OCI-LY3 (cell line): ENCODE results near the gene MAN1A1.

Experiments
- H2AFZ ChIP-seq: fragments of 200-600, 300-600 bp; shearing (Covaris generic); 2 replicates; pipeline ENCODE4 v1.6.0; 2014; ENCODE audit warnings: antibody characterized with exemption, low read depth, low read length
- H3K27ac ChIP-seq: fragments of 200-600, 300-600 bp; sonication (generic); 2 replicates; pipeline ENCODE4 v1.5.1; 2014; ENCODE audit warnings: mild to moderate bottlenecking, low read length, moderate library complexity, mixed read lengths
- H3K27me3 ChIP-seq: fragments of 200-600, 300-600 bp; sonication (generic); 2 replicates; pipeline ENCODE4 v1.6.1; 2014; ENCODE audit warnings: low read depth, low read length, mixed read lengths
- H3K36me3 ChIP-seq: fragments of 200-600, 300-600 bp; sonication (generic); replicated peaks from 2 replicates; pipeline ENCODE3; 2014; ENCODE audit warnings: low read depth, low read length, mixed read lengths
- H3K4me1 ChIP-seq: fragments of 300-600, 200-600 bp; sonication (generic); 2 replicates; pipeline ENCODE4 v1.6.1; 2014; ENCODE audit warnings: low read length, mixed read lengths
- H3K4me2 ChIP-seq: fragments of 200-600, 300-600 bp; sonication (generic); 2 replicates; pipeline ENCODE4 v1.6.1; 2014; ENCODE audit warnings: low read length, mixed read lengths
- H3K4me3 ChIP-seq: fragments of 300-600, 200-600 bp; sonication (generic); 2 replicates; pipeline ENCODE4 v1.5.1; 2014; ENCODE audit warnings: antibody characterized with exemption, mild to moderate bottlenecking, low read length, moderate library complexity
- H3K79me2 ChIP-seq: fragments of 300-600, 200-600 bp; shearing (Covaris generic); 2 replicates; pipeline ENCODE4 v1.6.1; 2014; ENCODE audit warnings: mild to moderate bottlenecking, low read length, mixed read lengths
- H3K9ac ChIP-seq: fragments of 300-600, 200-600 bp; shearing (Covaris generic); 2 replicates; pipeline ENCODE4 v1.6.0; 2014; ENCODE audit warnings: mild to moderate bottlenecking, low read length, moderate library complexity
- H3K9me3 ChIP-seq: fragments of 200-600, 300-600 bp; shearing (Covaris generic); 2 replicates; pipeline ENCODE4 v1.6.1; 2014; ENCODE audit warnings: low read length, mixed read lengths; ENCODE audit not compliant: insufficient read depth
- H4K20me1 ChIP-seq: fragments of 200-600, 300-600 bp; sonication (generic); 2 replicates; pipeline ENCODE4 v1.6.1; 2016; ENCODE audit warnings: low read length, mixed read lengths; ENCODE audit not compliant: insufficient read depth
- EZH2phosphoT487 ChIP-seq: fragments of 200-600 bp; shearing (Covaris generic); IDR thresholded peaks from 2 replicates; pipeline ENCODE4 v1.6.1; 2018; ENCODE audit warnings: antibody characterized with exemption, mixed run types, low read depth
- TF ChIP-seq, protein P1 (sequence below): fragments of 200-600, 300-600 bp; sonication (generic); IDR thresholded peaks from 2 replicates; pipeline ENCODE4 v1.5.1; 2014; ENCODE audit warnings: antibody characterized with exemption, low read length, low read depth

MAN1A1 gene

DNA sequence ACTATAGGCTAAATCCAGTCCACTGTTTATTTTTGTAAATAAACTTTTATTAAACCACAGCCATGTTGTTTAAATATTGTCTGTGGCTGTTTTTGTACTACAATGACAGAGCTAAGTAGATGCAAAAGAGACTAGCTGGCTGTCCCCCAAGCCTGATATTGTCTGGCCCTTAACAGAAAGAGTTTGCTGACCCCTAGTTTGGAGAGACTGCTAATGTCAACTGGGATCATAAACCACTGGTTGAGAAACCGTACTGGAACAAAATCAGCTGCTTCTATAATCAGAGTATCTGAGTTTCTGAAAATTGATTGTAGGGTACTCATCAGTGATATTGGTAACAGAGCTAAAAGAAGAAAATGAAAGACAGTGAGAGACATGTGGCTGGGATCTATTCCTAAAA lies 168.5 kb downstream of the MAN1A1 start:
- Histone ChIP-seq H3K79me2 (no peaks in the 10 kb centered on the region), H3K27ac (no peak overlapping the region), H3K9ac (no peak overlapping the region), H3K27me3 (no peaks in the 10 kb centered on the region), H3K4me2 (no peak overlapping the region), H3K9me3 (no peaks in the 10 kb centered on the region), H3K4me3 (no peak overlapping the region), H2AFZ (no peak overlapping the region), H4K20me1 (no peaks in the 10 kb centered on the region), H3K4me1 (no peaks in the 10 kb centered on the region), H3K36me3 (no peaks in the 10 kb centered on the region)
- TF ChIP-seq, protein P1, sequence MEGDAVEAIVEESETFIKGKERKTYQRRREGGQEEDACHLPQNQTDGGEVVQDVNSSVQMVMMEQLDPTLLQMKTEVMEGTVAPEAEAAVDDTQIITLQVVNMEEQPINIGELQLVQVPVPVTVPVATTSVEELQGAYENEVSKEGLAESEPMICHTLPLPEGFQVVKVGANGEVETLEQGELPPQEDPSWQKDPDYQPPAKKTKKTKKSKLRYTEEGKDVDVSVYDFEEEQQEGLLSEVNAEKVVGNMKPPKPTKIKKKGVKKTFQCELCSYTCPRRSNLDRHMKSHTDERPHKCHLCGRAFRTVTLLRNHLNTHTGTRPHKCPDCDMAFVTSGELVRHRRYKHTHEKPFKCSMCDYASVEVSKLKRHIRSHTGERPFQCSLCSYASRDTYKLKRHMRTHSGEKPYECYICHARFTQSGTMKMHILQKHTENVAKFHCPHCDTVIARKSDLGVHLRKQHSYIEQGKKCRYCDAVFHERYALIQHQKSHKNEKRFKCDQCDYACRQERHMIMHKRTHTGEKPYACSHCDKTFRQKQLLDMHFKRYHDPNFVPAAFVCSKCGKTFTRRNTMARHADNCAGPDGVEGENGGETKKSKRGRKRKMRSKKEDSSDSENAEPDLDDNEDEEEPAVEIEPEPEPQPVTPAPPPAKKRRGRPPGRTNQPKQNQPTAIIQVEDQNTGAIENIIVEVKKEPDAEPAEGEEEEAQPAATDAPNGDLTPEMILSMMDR: no peak
- no peak for TF ChIP-seq EZH2phosphoT487

- H3K27ac ChIP-seq: no peak overlapping the region
- H3K9me3 ChIP-seq: no peaks in the 10 kb centered on the region
- H3K27me3 ChIP-seq: no peaks in the 10 kb centered on the region
- no peak overlapping the region for H3K4me2 ChIP-seq
- H3K36me3 ChIP-seq: no peaks in the 10 kb centered on the region
- TF ChIP-seq, protein P1: no peak
- TF ChIP-seq EZH2phosphoT487: no peak
- no peaks in the 10 kb centered on the region for H4K20me1 ChIP-seq
- H3K79me2 ChIP-seq: no peaks in the 10 kb centered on the region
- H3K9ac ChIP-seq: no peak overlapping the region
- H3K4me1 ChIP-seq: no peaks in the 10 kb centered on the region
- no peak overlapping the region for H2AFZ ChIP-seq
- no peak overlapping the region for H3K4me3 ChIP-seq
These were observed 169.7 kb downstream of the MAN1A1 start for GRCh38 chr6:119179842-119180241.

GRCh38 chr6:119179062-119179461 lies 170.5 kb downstream of the MAN1A1 start:
- no peaks in the 10 kb centered on the region for H3K79me2 ChIP-seq

DNA sequence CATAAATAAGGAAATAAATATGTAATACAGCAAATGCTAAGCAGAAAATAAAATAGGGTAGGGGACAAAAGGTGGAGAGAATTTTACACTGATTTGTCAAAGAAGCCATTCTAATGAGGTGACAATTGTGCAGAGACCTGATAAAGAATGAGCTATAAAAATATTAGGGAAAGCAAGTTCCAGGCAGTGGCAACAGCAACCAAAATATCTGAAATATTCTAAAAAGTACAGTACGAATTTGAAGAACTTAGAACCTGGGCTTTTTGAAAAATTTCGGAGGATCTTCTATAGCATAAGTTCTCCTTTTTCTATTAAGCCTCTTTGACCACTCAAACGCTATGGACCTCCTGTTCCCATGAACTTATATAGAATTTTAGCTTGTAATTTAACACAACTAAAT lies 173.1 kb downstream of the MAN1A1 start:
- Histone ChIP-seq H3K36me3 (no peaks in the 10 kb centered on the region), H3K27me3 (no peaks in the 10 kb centered on the region), H3K27ac (no peak overlapping the region), H3K4me1 (no peaks in the 10 kb centered on the region), H3K4me2 (no peak overlapping the region), H3K9me3 (no peaks in the 10 kb centered on the region), H2AFZ (no peak overlapping the region), H3K4me3 (no peak overlapping the region), H3K79me2 (no peaks in the 10 kb centered on the region), H3K9ac (no peak overlapping the region), H4K20me1 (no peaks in the 10 kb centered on the region)
- TF ChIP-seq, protein P1: no peak
- TF ChIP-seq EZH2phosphoT487: no peak

More at GRCh38 chr6:119179062-119179461, 170.5 kb downstream of the MAN1A1 start:
- Histone ChIP-seq H3K4me2 (no peak overlapping the region), H3K36me3 (no peaks in the 10 kb centered on the region), H3K27ac (no peak overlapping the region), H3K9me3 (no peaks in the 10 kb centered on the region), H3K4me3 (no peak overlapping the region), H3K4me1 (no peaks in the 10 kb centered on the region), H4K20me1 (no peaks in the 10 kb centered on the region), H2AFZ (no peak overlapping the region), H3K9ac (no peak overlapping the region), H3K27me3 (no peaks in the 10 kb centered on the region)
- TF ChIP-seq, protein P1: no peak
- TF ChIP-seq EZH2phosphoT487: no peak
